HG03045 (cell line): Measurements from ENCODE around the gene PSMB3.

ENCODE experiments used
- ATAC-seq: cut with Tn5 transposase; IDR thresholded peaks from one replicate; pipeline ENCODE4 v1.9.1; 2021; ENCODE audit warnings: mild to moderate bottlenecking, moderate library complexity; ENCODE audit not compliant: unreplicated experiment

Gene PSMB3

DNA sequence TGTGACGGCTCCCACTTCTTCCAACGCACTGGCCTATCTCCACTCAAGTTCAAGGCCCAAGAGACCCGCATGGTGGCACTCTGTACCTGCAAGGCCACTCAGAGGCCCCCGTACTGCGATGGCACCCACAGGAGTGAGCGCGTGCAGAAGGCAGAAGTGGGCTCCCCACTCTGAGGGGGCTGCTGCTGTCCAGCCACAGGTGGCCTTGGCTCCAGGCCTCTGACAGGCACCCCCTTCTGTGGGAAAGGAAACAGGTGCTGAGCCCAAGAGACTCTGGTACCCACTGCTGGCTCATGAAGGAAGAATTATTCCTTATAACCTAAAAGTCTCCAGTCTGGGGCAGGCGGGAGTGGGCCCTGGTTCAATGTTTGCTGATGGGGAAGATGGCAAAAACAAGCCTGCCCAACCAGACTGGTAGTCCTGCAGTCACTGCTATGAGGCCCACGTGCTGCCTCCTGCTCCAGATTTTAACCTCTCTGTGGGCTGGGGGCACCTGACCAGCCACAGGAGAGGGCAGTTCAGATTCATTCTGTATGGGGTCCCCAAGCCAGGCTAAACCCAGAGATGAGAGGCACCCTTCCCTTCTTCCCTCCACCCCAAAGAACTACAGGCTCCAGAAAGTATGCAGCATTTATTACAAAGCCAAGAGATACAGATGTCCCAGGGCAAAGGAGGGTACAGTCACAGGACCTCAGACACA, 19.1 kb upstream of the PSMB3 start:
- ATAC-seq = no peak

DNA sequence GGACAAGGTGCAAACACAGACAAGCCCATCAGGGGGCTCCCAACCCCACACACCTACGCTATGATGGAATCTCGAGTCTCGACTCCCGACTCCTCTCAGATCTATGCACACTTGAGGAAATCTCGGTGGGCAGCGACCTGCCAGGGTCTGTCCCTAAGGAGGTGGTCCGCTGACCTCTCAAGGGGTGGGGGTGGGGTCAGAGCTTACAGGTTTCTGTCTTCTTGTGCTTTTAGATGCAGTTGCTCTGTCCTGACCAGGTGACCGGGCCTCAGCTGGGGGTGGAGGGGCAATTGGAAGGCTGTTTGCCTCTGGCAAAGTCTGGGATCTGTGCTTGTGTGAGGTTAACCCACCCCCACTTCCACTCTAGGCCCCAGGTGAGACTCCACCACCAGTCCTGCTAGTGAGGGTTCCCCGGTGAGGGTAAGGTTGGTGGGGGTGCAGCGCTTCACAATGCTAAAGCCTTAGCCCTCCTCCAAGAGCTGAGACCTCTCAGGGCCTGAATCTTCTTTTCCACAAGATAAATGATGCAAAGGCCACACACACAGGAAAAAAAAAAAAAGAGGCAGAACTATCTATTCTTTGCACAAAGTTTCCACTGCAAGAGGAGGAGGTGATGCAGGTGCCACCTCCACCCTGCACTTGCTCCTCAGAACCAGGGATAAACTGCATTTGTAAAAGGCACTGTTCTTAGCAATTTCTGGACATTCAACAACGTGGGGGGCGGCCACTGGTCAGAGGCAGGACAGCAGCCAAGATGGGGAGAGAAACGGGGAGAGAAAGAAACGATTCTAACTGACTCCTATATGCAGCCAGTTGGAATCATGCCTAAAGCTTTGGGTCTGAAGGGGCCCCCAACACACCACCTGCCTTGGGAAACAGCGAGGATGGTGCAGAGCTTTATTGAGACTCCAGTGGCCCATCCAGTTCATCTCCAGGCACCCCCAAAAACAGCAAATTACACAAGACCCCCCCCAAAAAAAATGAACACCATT, 18.3 kb upstream of the PSMB3 start:
- ATAC-seq = no peak

DNA sequence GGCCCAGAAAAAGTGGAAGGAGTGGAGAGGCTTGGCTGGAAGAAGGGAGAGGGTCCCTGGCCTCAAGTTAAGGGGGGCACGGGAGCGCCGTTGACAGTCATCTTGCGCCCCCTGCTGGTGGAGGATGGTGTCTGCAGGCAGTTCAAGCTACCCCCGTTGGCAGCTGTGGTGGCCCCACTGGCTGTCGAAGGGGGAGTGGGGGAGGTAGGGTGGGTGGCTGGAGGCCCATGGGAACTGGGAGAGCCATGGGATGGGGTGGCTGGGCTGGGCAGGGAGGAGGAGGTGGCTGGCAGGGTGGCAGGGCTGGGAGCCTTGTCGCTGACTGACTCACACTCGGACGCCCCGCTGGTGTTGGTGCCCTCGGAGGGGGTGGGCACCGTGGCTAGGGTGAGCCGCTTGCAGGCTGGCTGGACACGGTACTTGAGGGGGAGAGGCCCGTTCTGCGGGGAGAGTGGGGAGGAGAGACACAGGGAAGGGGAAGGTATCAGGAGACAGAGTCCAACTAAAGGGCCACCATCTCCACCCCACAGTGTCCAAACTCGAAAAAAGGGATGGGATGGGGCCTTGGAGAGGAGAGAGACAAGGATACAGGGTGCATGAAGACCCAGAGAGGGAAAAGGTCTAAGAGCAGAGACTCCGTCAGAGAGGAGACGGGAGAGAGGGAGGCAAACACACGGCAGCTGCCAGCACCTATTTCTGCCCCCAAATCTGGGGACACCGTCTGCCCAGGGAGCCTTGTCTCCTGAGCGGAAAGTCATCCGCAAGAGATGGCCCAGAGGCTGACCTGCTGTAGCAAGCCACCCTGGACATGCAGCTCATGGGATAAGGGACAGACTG, 17.2 kb upstream of the PSMB3 start:
- ATAC-seq = no peak

DNA sequence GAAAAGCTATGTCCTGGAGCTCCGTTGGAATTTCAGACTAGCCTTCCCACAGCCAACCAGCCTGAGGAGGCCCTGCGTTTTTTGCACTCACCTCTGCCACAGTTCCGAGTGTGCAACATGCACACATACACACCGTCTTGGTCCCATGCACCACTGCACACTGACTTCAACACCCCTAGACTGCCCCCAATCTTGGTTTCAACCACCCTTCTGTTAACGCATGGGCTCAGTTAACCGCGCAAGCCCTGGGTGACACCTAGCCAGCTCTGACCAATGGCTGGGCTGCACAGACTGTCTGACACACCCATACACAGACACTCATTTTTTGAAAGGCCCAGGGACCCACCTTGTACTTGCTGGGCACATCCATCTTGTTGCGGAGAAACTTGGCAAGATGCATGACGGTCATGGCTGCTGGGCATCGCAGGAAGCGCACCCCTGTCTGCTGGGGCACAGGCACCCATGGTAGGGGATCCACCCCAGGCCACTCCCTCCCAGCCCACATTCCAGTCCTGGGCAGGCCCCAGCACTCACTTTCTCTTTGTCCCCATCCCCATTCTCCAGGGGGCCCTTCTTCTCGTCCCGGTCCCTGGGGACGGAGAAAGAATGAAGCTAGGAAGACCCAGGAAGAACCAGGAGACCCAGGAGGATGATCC, 14.4 kb upstream of the PSMB3 start:
- no peak for ATAC-seq

DNA sequence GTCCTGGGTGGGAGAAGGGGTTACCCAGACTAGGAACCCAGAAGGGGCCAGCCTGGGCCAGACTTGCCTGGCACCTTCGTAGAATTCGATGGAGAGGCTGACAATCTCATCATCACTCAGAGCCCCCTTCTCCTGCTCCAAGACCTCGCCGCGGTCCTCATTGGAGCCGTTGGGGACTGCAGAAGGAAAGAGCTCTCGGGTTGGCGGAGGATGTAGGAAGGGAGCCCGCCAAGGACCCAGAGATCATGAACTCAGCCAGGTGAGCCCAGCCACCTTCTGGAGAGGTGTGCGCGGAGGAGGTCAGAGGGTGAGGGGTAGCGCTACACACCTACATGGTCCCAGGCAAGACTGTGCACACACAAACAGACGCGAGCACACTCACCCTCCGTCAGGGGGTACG, 13.9 kb upstream of the PSMB3 start:
- ATAC-seq = no peak

DNA sequence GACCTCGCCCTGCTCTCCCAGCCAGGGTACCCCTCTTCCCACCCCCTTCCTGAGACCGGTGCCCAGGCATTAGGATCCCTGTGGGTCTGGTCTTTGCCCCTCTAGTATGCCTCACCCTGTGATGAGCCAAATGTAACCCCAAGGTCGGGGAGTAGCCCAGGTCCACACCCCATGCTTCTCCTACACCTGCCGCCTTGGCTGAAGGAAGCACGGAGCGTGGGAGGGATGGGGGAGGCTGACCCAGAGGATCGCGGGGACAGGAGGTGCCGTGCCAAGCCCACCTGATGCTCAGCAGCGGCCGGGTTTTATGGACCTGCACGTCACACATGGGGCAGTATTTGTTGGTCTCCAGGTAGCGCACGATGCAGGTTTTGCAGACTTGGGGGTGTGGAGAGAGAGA, 13.2 kb upstream of the PSMB3 start:
- ATAC-seq = no peak

DNA sequence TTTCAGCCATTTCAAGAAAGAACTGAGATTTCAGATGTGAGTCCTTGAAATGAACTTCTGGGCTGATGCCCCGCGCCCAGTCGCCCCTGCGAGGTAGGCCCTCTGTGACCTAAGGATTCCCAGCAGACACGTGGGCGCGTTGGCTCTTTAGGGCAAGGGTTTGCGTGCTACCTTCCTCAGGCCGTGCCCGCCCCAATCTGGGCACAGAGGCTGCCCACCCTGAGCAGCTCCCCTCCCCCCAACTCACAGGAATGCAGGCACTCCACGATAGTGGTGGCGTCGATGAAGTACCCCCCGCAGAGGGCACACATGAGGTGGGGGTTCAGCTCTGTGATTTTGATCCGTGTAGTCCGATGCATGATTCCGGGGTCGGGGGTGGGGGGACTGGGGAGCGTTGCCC, 12.5 kb upstream of the PSMB3 start:
- no peak for ATAC-seq

DNA sequence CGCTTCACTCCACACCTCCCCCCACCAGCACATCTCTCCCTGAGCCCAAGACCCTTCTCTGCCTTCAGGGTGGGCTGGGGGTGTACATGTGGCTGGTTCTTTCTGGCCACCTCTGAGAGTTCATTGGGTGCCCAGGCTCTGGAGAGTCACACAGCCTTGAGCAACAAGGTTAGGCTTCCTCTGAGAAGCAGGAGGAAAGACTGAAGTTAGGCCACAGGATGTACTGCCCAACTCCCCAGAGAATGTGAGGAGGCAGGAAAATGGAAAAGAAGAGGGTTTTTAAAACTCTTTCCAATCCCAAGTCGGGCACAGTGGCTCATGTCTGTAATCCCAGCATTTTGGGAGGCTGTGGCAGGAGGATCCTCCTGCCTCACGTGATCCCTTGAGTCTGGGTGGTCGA, 11.7 kb upstream of the PSMB3 start:
- ATAC-seq = no peak

DNA sequence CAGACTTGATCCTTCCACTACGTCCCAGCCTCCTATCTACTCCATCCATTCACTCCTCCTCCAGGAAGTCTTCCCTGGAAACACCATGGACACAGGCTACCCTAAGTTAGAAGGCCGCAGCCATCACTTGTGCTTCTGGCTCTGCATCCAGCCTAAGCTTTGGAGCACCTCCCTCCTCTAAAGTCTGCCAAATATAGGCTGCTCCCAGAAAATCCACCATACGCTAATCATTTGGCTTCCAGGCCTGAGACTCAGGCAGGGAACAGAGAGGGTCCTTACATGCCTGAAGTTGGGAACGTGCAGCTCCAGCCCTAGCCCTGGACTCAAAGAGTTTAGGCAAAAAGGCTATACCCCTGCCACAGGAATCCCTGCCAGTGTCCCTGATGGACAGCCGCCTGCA, 11.1 kb upstream of the PSMB3 start:
- no peak for ATAC-seq

DNA sequence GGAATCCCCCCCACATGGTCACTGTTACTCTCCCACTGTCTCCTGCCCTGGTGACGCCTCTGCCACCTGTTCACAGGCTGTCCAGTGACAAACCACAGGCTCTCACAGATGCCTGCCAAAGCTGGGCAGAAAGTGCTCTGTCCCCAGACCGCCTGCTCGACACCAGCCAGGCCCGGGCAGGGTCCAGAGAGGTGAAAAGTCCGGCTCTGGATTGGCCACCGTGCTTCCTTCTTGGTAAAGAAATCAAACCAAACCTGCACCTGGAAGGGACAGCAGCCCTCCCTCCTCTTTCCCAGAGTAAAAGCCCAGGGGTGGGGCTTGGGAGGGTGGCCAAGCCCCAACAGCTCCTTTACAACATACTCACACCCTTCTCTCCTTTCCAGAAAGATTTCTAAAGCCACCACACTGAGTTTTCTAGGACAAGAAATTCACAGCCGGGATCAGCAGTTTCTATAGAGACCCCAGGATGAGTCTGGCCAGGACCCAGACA, 10.6 kb upstream of the PSMB3 start:
- no peak for ATAC-seq

DNA sequence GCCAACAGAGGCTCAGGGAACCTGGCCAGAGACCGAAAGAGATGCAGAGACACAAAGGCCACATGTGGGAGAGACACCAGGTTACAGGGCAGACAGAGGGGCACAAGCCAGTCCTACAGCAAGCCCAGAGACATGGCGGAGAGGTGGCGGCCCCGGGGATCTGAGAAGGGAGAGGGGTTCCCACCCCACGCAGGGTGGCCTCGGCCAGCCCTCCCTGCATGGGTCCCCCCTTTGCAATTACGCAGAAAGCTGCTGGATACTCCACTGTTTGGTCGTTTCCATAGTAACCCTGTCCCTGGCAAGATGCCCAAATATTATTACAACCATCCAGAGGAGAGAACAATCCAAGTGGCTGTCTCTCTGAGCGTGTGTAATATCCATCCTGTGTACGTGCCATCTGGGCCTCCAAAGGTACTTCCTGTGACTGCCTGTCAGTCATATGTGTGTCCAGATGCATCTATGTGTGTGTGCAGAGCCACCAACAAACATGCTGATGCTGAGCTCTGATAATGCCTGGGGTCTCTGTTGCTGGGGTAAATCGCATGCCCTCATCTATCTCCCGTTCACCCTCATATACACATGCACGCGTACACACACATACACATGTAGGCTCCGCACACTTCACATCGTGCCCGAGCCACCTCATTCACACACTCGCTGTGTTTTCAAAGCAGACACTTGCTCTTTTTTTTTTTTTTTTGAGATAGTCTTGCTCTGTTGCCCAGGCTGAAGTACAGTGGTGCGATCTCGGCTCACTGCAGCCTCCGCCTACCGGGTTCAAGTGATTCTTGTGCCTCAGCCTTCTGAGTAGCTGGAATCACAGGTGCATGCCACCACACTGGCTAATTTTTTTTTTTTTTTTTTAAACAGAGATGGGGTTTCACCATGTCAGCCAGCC, 9.9 kb upstream of the PSMB3 start:
- ATAC-seq = no peak

DNA sequence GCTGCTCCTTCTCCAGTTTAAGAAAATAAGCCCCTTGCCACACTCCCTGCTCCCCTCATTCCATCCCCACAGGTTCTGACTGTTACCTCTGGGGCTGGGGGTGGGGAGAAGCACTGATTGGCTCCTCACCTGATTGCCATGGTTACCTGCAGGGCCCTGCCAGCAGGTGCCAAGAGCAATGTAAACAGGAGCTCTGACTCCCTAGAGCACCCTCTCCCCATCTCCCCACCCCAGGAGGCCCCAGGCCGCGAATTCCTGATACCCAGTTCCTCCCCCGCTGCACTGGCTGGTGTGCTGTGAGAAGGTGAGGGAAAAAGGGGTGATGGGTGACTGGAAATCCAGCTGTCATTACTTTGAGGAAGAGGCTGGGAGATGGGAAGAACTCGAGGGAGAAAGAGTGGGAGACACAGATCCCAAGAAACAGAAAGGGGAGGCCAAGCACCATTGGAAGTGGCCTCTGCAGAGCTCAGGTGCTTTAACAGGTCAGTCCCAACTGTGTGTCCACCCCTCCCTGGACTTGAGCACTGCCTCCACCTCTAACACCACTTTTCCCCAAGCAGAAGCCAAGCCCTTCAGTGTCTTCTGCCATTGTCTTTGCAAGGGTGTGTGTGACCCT, 8.9 kb upstream of the PSMB3 start:
- no peak for ATAC-seq

DNA sequence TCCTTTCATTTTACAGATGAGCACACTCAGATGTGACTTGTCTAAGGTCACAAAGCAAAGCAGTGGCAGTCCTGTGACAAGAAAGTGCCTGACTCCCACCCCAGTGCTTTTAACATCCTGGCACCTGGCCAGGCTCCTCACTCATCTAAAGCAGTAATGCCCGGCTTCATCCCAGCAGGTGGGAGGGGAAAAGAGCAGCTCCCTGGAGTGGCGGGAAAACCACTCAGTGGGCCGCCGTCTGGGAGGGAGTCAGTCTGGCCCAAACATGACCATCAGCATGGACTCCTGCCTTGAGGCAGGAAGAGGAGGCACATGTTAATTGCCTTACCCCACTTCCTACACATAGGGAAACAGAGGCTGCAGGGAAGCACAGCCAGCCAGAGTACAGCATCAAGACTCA, 7.0 kb upstream of the PSMB3 start:
- ATAC-seq = no peak

DNA sequence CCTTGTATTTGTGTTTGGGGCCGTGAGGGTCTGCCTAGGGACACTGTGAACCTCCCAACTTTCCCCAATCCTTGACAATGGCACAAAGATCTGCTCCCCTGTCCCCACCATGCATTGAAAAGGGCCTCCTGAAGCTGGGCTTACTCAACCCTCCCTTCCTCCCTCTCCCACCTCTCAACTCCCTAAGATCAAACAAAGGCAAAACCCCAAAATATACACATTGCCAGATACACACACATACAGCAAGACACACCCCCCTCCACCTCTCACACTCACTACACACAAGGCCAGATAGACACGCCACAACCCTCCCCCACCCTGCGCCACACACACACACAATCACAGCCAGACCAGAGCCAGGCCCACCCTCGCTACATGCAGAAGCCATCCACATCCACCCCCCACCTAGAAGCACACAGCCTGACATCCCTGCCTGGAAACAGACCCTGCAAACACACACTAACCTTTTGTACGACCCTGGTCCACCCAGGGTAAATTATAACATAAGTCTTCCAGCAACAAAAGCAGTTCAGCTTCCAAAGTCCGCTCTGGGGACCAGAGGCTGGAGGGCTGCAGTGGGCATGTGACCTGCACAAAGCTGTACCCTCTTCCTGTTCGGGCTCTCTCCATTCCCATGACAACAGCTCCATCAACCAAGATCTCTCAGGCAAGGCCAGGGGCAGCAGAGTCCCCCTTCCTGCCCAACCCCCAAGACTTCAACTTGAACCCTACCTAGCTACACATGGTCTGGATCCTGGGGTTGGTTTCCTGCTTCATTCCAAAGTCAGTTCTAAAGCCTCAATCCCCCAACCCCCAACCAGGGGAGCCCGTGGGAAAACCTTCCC, 6.3 kb upstream of the PSMB3 start:
- no peak for ATAC-seq

DNA sequence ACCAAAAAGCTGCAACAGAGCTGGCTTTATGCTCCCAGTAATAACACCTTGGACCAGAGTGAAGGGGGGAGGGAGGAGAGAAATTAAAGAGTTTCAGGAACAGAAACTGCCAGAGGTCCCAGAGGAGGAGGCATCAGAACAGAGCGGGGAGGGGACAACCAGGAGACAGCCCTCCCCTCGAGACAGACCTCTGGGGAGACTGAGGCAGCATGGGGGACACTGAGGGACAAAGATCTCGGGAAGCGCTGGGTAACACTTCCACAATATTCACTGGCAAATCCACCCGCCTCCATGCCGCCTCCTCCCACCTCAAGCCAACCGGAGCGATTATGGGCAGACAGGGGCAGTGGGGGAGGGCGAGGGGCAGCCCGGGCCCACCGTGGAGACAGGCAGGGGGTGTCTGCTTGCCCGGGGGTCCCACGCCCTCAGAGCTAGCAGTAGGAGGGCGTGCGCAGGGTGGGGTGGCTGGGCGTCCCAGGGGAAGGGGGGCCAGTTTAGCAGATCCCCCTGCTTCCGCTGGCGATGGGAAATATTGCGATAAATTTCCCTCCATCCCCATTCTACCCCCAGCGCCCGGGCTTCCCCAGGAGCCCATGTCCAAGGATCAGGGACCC, 5.6 kb upstream of the PSMB3 start:
- no peak for ATAC-seq

DNA sequence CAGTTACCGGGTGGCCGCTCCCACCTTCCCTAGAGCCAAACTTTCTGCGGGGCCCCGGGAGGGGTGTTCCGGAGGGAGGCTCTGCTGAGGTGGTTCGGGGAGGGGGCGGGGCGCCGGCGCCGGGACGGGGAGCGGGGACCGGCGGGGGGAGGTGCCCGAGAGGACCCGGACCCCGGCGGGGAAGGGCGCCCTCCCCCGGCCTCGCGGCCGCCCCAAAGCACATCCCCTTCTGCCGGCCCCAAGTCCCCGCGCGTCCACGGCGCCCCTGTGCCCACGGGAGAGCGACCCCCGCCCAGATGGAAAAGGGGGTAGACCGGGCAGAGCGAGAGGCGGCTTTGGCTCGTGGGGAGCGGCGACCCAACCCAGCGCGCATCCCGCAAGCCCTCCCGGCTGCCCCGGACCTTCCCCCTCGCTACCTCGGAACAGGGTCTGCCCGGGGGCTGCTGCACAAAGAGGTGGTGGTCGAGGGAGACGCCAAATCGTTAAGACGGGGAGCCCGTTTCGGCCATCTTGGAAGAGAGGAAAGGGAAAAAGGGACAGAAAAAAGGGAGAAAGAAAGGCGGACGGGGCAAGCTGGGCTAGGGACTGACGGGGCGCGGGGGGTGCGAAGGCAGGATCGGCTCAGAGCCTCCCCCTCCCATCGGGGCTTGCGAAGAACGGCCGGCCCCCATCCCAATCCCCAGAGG, 4.9 kb upstream of the PSMB3 start:
- ATAC-seq = no peak

DNA sequence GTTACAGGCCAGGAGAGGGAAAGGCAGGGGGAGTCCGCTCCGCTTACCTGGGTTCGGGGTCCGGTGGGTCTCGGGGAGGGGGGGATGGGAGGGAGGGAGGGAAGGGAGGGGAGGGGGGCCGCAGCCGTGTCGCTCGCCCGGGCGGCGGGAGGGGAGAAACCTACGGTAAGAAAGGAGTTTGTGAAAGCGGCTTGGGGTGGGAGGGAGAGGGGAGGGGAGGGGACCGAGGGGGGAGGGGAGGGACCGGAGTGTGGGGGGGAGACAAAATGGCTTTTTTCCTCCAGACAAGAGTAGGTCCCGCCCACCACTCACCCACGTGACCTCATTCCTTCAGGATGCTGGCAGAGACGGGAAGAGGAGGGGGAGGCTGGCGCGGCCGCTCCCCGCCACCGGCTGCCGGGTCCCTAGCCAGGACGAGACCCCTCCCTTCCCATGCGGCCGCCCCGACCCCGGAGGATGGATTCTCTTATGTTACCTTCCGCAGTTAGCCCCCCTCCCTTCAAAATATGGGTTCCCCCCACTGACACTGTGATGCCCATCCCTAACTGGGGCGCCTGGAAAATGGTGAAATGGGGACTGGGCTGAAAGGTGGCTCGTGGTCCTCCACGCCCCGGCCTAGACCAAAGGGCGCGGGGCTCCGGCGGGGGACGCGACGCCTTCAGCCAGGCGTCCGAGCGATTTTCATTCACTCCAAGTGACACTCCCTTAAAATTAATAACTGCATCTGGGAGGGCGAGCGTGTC, 4.2 kb upstream of the PSMB3 start, which contains the start of gene PCGF2:
TSS of gene PCGF2 (minus strand) at position 188 of the 743 bp plus-strand sequence. CDS start 7,934 bp downstream, outside the sequence.
- no peak for ATAC-seq
